ENCODE data around the gene OR56A3.

OR56A3 gene

DNA sequence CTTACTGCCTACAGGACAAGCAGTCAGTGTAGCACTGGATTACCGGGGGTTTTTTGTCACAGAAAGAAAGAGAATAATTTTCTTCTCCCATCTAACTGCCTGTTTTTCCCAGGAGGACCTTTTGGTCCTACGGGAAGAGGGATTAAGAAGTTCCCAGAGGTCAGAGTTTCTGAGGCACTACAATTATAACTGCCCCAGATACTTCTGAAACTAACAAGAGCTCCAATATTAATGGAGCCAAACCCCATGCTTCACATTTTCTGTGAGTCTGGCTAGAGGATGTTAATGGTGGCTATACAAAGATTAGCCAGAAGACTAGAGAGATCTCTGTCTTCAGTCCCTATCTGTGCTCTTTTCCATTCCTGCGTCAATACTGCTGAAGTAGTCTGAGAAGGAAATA is at the start of gene OR56A3:
Gene OR56A3, plus strand, starts transcription at position 301 of the 400 bp plus-strand sequence. CDS start 5,096 bp downstream, outside the sequence.
- Histone ChIP-seq H3K27me3 (ENCODE audit: control insufficient read depth, insufficient read depth, low read length) (no peaks in the 10 kb centered on the region), H3K9ac (ENCODE audit: low read length) (no peak within 1 kb of the TSS), H3K27ac (ENCODE audit: low read depth, low read length) (no peak within 1 kb of the TSS), H3K9me3 (ENCODE audit: control insufficient read depth, insufficient read depth, low read depth, low read length) (peaks cover 7% of the 10 kb centered on the region), H3K4me3 (ENCODE audit: low read depth, low read length) (no peak within 1 kb of the TSS), H3K36me3 (ENCODE audit: control insufficient read depth, insufficient read depth, low read length) (no peaks in the 10 kb centered on the region), H3K4me1 (ENCODE audit: control insufficient read depth, insufficient read depth, low read length) (no peaks in the 10 kb centered on the region)

- Histone ChIP-seq H3K9ac (ENCODE audit: low read length) (no peak within 1 kb of the TSS), H3K4me1 (ENCODE audit: control insufficient read depth, insufficient read depth, low read length) (no peaks in the 10 kb centered on the region), H3K9me3 (ENCODE audit: control insufficient read depth, insufficient read depth, low read depth, low read length) (no peaks in the 10 kb centered on the region), H3K27me3 (ENCODE audit: control insufficient read depth, insufficient read depth, low read length) (no peaks in the 10 kb centered on the region), H3K27ac (ENCODE audit: low read depth, low read length) (no peak within 1 kb of the TSS), H3K36me3 (ENCODE audit: control insufficient read depth, insufficient read depth, low read length) (no peaks in the 10 kb centered on the region), H3K4me3 (ENCODE audit: low read depth, low read length) (no peak within 1 kb of the TSS)
These were observed 49.1 kb upstream of the OR56A3 start, which contains the start of gene OR52E5 for GRCh38 chr11:5892908-5893307. OR52E5 (plus strand) TSS chr11:5893208; CDS start chr11:5900777, 7,569 bp downstream.

GRCh38 chr11:5899534-5899933 is 42.5 kb upstream of the OR56A3 start:
- no peak overlapping the region for H3K27ac ChIP-seq (ENCODE audit: low read depth, low read length)
- H3K27me3 ChIP-seq (ENCODE audit: control insufficient read depth, insufficient read depth, low read length), result no peaks in the 10 kb centered on the region
- no peaks in the 10 kb centered on the region for H3K9me3 ChIP-seq (ENCODE audit: control insufficient read depth, insufficient read depth, low read depth, low read length)
- H3K4me3 ChIP-seq (ENCODE audit: low read depth, low read length), result no peak overlapping the region
- no peaks in the 10 kb centered on the region for H3K36me3 ChIP-seq (ENCODE audit: control insufficient read depth, insufficient read depth, low read length)
- no peak overlapping the region for H3K9ac ChIP-seq (ENCODE audit: low read length)
- peaks cover 3% of the 10 kb centered on the region; the same call in 1 of the 2 replicates for H3K4me1 ChIP-seq (ENCODE audit: control insufficient read depth, insufficient read depth, low read length)

DNA sequence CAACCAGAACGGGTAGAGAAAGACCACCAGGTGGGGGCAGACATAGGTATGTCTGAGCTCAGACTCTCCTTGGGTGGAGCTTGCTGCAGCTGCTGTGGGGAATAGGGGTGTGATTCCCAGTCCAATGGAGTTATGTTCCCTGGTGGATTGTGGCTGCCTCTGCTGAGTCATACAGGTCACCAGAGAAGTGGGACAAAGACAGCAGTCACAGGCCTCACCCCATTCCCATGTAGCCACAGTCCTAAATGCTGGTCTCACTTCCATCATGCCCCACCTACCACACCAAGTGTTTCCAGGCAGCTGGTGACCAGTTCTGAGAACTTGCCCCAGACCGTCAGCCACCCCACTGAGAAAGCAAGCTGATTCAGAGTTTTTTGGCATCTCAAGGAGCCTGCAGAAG is 31.5 kb upstream of the OR56A3 start:
- Histone ChIP-seq H3K4me1 (ENCODE audit: control insufficient read depth, insufficient read depth, low read length) (no peaks in the 10 kb centered on the region), H3K27ac (ENCODE audit: low read depth, low read length) (no peak overlapping the region), H3K27me3 (ENCODE audit: control insufficient read depth, insufficient read depth, low read length) (no peaks in the 10 kb centered on the region), H3K9me3 (ENCODE audit: control insufficient read depth, insufficient read depth, low read depth, low read length) (peaks cover 8% of the 10 kb centered on the region), H3K36me3 (ENCODE audit: control insufficient read depth, insufficient read depth, low read length) (no peaks in the 10 kb centered on the region), H3K4me3 (ENCODE audit: low read depth, low read length) (no peak overlapping the region), H3K9ac (ENCODE audit: low read length) (no peak overlapping the region)

DNA sequence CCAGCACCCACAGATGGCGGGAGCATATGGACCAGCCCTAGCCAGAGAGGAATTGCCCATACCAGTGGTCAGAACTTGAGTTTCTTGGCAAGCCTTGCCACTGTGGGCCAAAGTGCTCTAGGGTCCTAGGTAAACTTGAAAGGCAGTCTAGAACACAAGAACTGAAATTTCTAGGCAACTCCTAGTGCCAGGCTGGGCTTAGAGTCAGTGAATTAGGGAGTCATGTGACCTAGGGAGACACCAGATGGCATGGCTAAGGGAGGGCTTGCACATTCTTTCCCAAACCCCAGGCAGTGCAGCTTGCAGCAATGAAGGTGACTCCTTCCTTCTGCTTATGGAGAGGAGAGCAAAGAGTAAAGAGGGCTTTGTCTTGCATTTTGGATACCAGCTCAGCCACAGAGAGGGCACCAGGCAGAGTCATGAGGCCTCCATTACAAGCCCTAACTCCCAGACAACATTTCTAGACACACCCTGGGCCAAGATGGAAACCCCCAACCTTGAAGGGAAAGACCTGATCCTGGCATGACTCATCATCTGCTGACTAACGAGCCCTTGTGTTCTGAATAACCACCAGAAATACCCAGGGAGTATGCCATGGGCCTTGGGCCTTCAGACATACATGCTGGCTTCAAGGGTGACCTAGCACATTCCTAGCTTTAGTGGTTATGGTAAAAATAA is 19.2 kb upstream of the OR56A3 start:
- Histone ChIP-seq H3K4me1 (ENCODE audit: control insufficient read depth, insufficient read depth, low read length) (no peaks in the 10 kb centered on the region), H3K27me3 (ENCODE audit: control insufficient read depth, insufficient read depth, low read length) (no peaks in the 10 kb centered on the region), H3K27ac (ENCODE audit: low read depth, low read length) (no peak overlapping the region), H3K9me3 (ENCODE audit: control insufficient read depth, insufficient read depth, low read depth, low read length) (peaks cover 2% of the 10 kb centered on the region; the same call in 1 of the 2 replicates), H3K4me3 (ENCODE audit: low read depth, low read length) (no peak overlapping the region), H3K36me3 (ENCODE audit: control insufficient read depth, insufficient read depth, low read length) (no peaks in the 10 kb centered on the region), H3K9ac (ENCODE audit: low read length) (no peak overlapping the region)

GRCh38 chr11:5923427-5923776 is 18.6 kb upstream of the OR56A3 start:
- no peaks in the 10 kb centered on the region for H3K27me3 ChIP-seq (ENCODE audit: control insufficient read depth, insufficient read depth, low read length)
- H3K9ac ChIP-seq (ENCODE audit: low read length), result no peak overlapping the region
- peaks cover 7% of the 10 kb centered on the region; the same call in 1 of the 2 replicates for H3K9me3 ChIP-seq (ENCODE audit: control insufficient read depth, insufficient read depth, low read depth, low read length)
- H3K27ac ChIP-seq (ENCODE audit: low read depth, low read length), result no peak overlapping the region
- no peaks in the 10 kb centered on the region for H3K4me1 ChIP-seq (ENCODE audit: control insufficient read depth, insufficient read depth, low read length)
- no peaks in the 10 kb centered on the region for H3K36me3 ChIP-seq (ENCODE audit: control insufficient read depth, insufficient read depth, low read length)
- H3K4me3 ChIP-seq (ENCODE audit: low read depth, low read length), result no peak overlapping the region

GRCh38 chr11:5923794-5924193 is 18.3 kb upstream of the OR56A3 start:
- no peak overlapping the region for H3K4me3 ChIP-seq (ENCODE audit: low read depth, low read length)
- H3K4me1 ChIP-seq (ENCODE audit: control insufficient read depth, insufficient read depth, low read length), result no peaks in the 10 kb centered on the region
- H3K27ac ChIP-seq (ENCODE audit: low read depth, low read length), result no peak overlapping the region
- H3K36me3 ChIP-seq (ENCODE audit: control insufficient read depth, insufficient read depth, low read length), result no peaks in the 10 kb centered on the region
- H3K9me3 ChIP-seq (ENCODE audit: control insufficient read depth, insufficient read depth, low read depth, low read length), result peaks cover 11% of the 10 kb centered on the region
- no peaks in the 10 kb centered on the region for H3K27me3 ChIP-seq (ENCODE audit: control insufficient read depth, insufficient read depth, low read length)
- no peak overlapping the region for H3K9ac ChIP-seq (ENCODE audit: low read length)

GRCh38 chr11:5928271-5928670 is 13.8 kb upstream of the OR56A3 start:
- Histone ChIP-seq H3K27me3 (ENCODE audit: control insufficient read depth, insufficient read depth, low read length) (no peaks in the 10 kb centered on the region), H3K4me3 (ENCODE audit: low read depth, low read length) (no peak overlapping the region), H3K4me1 (ENCODE audit: control insufficient read depth, insufficient read depth, low read length) (no peaks in the 10 kb centered on the region), H3K27ac (ENCODE audit: low read depth, low read length) (no peak overlapping the region), H3K36me3 (ENCODE audit: control insufficient read depth, insufficient read depth, low read length) (no peaks in the 10 kb centered on the region), H3K9me3 (ENCODE audit: control insufficient read depth, insufficient read depth, low read depth, low read length) (peaks cover 39% of the 10 kb centered on the region), H3K9ac (ENCODE audit: low read length) (no peak overlapping the region)

DNA sequence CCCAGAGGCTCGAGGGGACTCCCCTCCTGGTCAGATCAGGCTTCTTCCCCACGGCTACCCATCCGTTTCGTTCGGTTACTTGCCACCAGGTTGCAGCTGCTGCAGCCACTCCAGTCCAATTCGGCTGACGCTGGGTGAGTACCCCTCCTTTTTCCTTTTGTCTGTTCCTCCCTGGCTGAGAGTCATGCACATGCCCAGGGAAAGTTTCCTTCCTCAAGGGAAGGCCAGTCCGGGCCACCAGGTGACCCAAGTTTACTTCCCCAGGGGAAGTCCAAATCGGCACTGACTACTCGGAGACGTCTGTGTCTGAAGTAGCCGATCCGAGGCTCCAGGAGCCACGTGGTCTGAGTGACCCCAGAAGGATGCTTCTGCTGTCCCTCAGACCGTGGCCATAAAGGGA is 13.2 kb upstream of the OR56A3 start:
- Histone ChIP-seq H3K4me3 (ENCODE audit: low read depth, low read length) (no peak overlapping the region), H3K4me1 (ENCODE audit: control insufficient read depth, insufficient read depth, low read length) (no peaks in the 10 kb centered on the region), H3K27ac (ENCODE audit: low read depth, low read length) (no peak overlapping the region), H3K27me3 (ENCODE audit: control insufficient read depth, insufficient read depth, low read length) (no peaks in the 10 kb centered on the region), H3K36me3 (ENCODE audit: control insufficient read depth, insufficient read depth, low read length) (no peaks in the 10 kb centered on the region), H3K9me3 (ENCODE audit: control insufficient read depth, insufficient read depth, low read depth, low read length) (peaks cover 39% of the 10 kb centered on the region), H3K9ac (ENCODE audit: low read length) (no peak overlapping the region)

DNA sequence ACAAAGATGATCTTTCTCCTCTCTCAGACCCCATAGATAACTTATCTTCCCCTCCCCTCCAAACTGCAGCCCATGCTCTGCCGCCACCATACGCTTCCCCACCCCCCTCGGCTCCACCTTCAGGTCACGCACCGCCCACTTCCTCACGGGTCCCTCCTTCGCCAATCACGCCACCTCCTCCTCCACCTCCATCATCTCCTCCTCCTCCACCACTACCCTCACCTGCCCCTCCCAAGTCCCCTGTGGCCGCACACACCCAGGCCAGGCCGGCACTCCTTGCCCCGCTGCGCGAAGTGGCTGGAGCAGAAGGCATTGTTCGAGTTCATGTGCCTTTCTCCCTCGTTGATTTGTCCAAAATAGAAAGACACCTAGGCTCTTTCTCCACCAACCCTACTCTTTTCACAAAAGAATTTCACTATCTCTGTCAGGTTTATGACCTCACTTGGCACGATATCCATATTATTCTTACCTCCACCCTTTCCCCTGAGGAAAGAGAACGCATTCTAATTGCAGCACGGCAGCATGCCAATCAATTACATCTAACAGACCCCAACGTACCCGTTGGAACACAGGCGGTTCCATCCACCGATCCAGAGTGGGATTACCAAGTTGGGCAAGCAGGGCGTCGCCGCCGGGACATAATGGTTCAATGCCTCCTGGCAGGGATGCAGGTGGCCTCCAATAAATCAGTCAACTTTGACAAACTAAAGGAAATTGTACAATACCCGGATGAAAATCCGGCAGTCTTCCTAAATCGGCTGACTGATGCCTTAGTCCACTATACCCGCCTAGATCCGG is 12.3 kb upstream of the OR56A3 start:
- H3K9ac ChIP-seq (ENCODE audit: low read length), result no peak overlapping the region
- H3K9me3 ChIP-seq (ENCODE audit: control insufficient read depth, insufficient read depth, low read depth, low read length), result peaks cover 39% of the 10 kb centered on the region
- H3K4me3 ChIP-seq (ENCODE audit: low read depth, low read length), result no peak overlapping the region
- H3K27ac ChIP-seq (ENCODE audit: low read depth, low read length), result no peak overlapping the region
- H3K27me3 ChIP-seq (ENCODE audit: control insufficient read depth, insufficient read depth, low read length), result no peaks in the 10 kb centered on the region
- H3K36me3 ChIP-seq (ENCODE audit: control insufficient read depth, insufficient read depth, low read length), result no peaks in the 10 kb centered on the region
- H3K4me1 ChIP-seq (ENCODE audit: control insufficient read depth, insufficient read depth, low read length), result no peaks in the 10 kb centered on the region

- no peaks in the 10 kb centered on the region for H3K36me3 ChIP-seq (ENCODE audit: control insufficient read depth, insufficient read depth, low read length)
- H3K4me1 ChIP-seq (ENCODE audit: control insufficient read depth, insufficient read depth, low read length), result no peaks in the 10 kb centered on the region
- no peak overlapping the region for H3K9ac ChIP-seq (ENCODE audit: low read length)
- H3K4me3 ChIP-seq (ENCODE audit: low read depth, low read length), result no peak overlapping the region
- peaks cover 43% of the 10 kb centered on the region for H3K9me3 ChIP-seq (ENCODE audit: control insufficient read depth, insufficient read depth, low read depth, low read length)
- H3K27ac ChIP-seq (ENCODE audit: low read depth, low read length), result no peak overlapping the region
- no peaks in the 10 kb centered on the region for H3K27me3 ChIP-seq (ENCODE audit: control insufficient read depth, insufficient read depth, low read length)
These were observed 11.4 kb upstream of the OR56A3 start for GRCh38 chr11:5930614-5931013.
